ENCODE results near the gene ZMYND10.

GRCh38 chr3:50369012-50369670 is 23.6 kb upstream of the ZMYND10 start:
- TF ChIP-seq EZH2 (IDR thresholded peaks at IDR 0.05; ENCODE audit: low read length) (no peak), CTCF (optimal IDR thresholded peaks at IDR 0.05 in 1 of 3, IDR thresholded peaks at IDR 0.05 in 1 of 3, conservative IDR thresholded peaks at IDR 0.05 in 1 of 3; ENCODE audit: extremely low read depth in 1 of 3, insufficient read depth in 2 of 3, low read length in 3 of 3) (no peak)
